ENCODE measurements around the gene ACOXL.

DNA sequence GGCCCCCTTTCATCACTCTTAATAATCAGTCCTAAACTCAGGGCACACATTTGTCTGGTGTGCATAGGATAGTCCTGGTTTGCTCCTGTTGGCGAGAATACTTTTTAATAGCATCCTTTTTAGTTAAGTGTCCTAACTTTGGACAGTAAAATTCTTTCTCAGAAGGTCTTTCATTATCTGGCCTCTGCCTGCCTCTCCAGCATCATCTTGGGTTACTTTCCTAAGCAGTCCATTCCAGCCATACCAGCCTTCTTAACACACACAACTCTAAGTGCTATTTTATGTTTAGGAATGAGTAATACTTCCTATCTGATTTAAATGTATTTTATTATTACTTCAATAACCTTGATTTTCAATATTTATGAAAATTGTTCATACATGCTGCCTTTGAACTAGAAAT is 151.0 kb downstream of the ACOXL start:
- TF ChIP-seq CTCF (IDR thresholded peaks at IDR 0.05), result no peak
- TF ChIP-seq POLR2A (IDR thresholded peaks at IDR 0.05), result no peak

Data from transverse colon (tissue), 3 donors.